Measurements from ENCODE around the gene FOLR1.

The FOLR1 gene

GRCh38 chr11:72223615-72224563, 31.9 kb downstream of the FOLR1 start:
- DNase-seq (ENCODE audit: low read depth): no peak

- DNase-seq (ENCODE audit: low read depth): no peak
Observed at GRCh38 chr11:72224564-72225410, 32.8 kb downstream of the FOLR1 start, which contains the start of gene INPPL1. Gene INPPL1 (plus strand): TSS chr11:72224767. CDS start chr11:72224985, 218 bp downstream.

- DNase-seq (ENCODE audit: low read depth): no peak
Observed at GRCh38 chr11:72225411-72225951, 33.5 kb downstream of the FOLR1 start.

GRCh38 chr11:72226701-72227100, 34.8 kb downstream of the FOLR1 start:
- no peak for DNase-seq (ENCODE audit: low read depth)

GRCh38 chr11:72227316-72228228, 35.6 kb downstream of the FOLR1 start:
- no peak for DNase-seq (ENCODE audit: low read depth)

GRCh38 chr11:72228229-72228843, 36.4 kb downstream of the FOLR1 start:
- DNase-seq (ENCODE audit: low read depth): no peak

- DNase-seq (ENCODE audit: low read depth): no peak
Observed at GRCh38 chr11:72228844-72229231, 36.9 kb downstream of the FOLR1 start.

- no peak for DNase-seq (ENCODE audit: low read depth)
Observed at GRCh38 chr11:72229336-72229924, 37.5 kb downstream of the FOLR1 start.

- DNase-seq (ENCODE audit: low read depth): no peak
Observed at GRCh38 chr11:72229925-72230763, 38.2 kb downstream of the FOLR1 start.

GRCh38 chr11:72230764-72231365, 38.9 kb downstream of the FOLR1 start:
- no peak for DNase-seq (ENCODE audit: low read depth)

- no peak for DNase-seq (ENCODE audit: low read depth)
Observed at GRCh38 chr11:72231396-72232259, 39.7 kb downstream of the FOLR1 start.

GRCh38 chr11:72232260-72233055, 40.5 kb downstream of the FOLR1 start:
- DNase-seq (ENCODE audit: low read depth): no peak

- DNase-seq (ENCODE audit: low read depth): no peak
Observed at GRCh38 chr11:72233056-72233772, 41.3 kb downstream of the FOLR1 start.

- no peak for DNase-seq (ENCODE audit: low read depth)
Observed at GRCh38 chr11:72233773-72234513, 42.0 kb downstream of the FOLR1 start.

GRCh38 chr11:72234514-72234830, 42.5 kb downstream of the FOLR1 start:
- DNase-seq (ENCODE audit: low read depth): no peak

GRCh38 chr11:72234920-72235319, 43.0 kb downstream of the FOLR1 start:
- DNase-seq (ENCODE audit: low read depth): no peak

Data from GM04503 (cell line).